ENCODE data around the gene GBP2. TPM values are rescaled to one million over a fixed set of nuclear protein-coding genes. Genes with fewer than 3 reads are reported as not detected.
A peak's percentile ranks its signal among the peaks of the same experiment; 100 is the strongest.
"Not testable (repeated sequence)": the region's sequence is repeated elsewhere in the genome, so short reads cannot be mapped to it uniquely, and the experiment has no call there.

GBP2 gene
- total RNA-seq, 1 donor: 88.9 TPM

DNA sequence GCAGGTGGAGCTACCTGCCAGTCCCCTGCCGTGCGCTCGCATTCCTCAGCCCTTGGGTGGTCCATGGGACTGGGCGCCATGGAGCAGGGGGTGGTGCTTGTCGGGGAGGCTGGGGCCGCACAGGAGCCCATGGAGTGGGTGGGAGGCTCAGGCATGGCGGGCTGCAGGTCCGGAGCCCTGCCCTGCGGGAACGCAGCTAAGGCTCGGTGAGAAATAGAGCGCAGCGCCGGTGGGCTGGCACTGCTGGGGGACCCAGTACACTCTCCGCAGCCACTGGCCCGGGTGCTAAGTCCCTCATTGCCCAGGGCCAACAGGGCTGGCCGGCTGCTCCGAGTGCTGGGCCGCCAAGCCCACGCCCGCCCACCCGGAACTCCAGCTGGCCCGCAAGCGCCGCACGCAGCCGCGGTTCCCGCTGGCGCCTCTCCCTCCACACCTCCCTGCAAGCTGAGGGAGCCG, 2.1 kb upstream of the GBP2 start:
- not testable (repeated sequence) for DNase-seq (ENCODE audit: low read depth in 2 of 3, low spot score in 2 of 3)

DNA sequence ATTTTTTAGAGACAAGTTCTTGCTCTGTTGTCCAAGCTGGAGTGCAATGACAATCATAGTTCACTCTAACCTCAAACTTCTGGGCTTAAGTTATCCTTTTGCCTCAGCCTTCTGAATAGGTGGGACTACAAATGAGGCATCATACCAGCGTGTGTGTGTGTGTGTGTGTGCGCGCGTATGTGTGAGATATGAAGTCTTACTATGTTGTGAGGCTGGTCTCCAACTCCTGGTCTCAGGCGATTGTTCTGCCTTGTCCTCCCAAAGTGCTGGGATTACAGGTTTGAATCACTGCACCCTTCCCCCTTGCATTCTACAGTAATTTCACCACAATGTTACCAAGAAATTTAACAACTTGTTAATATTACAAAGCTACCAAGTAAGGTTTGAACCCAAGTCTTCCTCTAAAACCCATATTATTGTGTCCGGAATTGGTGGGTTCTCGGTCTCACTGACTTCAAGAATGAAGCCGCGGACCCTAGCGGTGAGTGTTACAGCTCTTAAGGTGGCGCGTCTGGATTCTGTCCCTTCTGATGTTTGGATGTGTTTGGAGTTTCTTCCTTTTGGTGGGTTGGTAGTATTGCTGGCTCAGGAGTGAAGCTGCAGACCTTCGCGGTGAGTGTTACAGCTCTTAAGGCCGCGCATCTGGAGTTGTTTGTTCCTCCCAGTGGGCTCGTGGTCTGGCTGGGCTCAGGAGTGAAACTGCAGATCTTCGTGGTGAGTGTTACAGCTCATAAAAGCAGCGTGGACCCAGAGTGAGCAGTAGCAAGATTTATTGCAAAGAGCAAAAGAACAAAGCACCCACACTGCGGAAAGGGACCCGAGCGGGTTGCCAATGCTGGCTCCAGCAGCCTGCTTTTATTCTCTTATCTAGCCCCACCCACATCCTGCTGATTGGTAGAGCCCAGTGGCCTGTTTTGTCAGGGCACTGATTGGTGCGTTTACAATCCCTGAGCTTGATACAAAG, 970 bp upstream of the GBP2 start:
- DNase-seq (ENCODE audit: low read depth in 2 of 3, low spot score in 2 of 3): peak; percentile 23 to 86 (median 57)

DNA sequence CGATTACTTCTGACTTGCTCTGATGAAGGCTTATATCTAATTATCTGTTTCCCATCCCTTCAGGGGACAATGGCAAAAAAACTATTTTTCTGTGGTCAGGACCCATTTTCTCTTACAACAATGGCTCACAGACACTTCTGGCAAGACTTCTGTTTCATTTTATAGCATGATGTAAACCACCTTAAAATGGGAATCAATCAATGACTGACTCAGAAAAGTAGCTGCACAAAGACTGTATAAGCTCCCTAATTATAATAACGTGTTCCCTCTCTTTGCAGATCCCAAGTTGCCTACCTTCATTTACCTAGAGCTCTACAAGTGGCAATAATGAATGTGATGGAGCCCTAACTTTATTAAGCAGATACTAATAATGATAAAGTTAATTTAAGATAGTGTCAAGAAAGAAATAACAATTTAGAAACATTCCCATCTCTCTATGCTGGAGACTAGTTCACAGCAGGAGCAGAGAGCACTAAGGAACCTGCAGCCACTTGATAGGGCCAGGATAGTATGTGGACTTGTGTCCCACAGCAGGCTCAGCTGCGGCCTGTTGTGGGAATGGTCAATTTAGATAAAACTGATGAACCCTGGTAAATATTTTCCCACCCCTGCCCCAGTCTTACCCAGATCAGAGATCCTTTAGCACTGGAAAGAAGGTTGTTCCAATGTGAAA, 538 bp downstream of the GBP2 start:
- DNase-seq (ENCODE audit: low read depth in 2 of 3, low spot score in 2 of 3): no peak

DNA sequence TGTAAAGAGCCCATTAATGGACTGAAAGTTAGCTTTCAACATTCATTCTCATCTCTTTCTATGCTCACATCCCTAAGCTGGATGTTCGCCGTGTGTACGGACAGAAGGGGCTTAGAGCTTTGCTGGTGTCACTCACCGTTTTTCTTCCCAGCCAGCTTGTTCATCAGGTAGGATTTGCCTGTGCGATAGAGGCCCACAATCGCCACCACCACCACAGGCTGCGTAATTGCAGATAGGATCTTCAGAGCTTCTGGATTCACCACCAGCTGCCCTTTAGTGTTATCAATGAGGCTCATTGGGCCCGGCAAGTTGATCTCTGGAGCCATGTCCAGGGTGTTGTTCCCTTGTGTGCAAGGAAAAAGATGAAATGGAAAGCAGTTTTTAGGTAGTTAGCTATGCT, 4.3 kb downstream of the GBP2 start:
- no peak for DNase-seq (ENCODE audit: low read depth in 2 of 3, low spot score in 2 of 3)

DNA sequence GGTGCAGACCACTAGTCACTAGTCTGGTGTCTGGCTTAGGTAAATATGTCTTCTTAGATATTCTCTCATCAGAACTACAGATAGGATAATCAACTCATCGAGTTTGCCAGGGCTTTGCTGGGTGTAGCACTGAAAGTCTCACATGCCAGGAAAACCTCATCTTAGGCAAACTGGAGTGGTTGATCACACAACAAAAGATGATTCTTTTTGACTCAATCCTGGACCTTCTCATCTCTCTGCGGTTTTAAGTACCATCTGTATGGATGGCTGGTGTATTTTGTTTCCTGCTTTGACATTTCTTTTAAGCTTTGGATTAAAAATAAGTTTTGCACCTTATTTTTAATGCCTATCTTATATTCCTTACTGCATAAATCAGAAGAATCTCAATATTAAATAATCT, 11.3 kb downstream of the GBP2 start:
- no peak for DNase-seq (ENCODE audit: low read depth in 2 of 3, low spot score in 2 of 3)

DNA sequence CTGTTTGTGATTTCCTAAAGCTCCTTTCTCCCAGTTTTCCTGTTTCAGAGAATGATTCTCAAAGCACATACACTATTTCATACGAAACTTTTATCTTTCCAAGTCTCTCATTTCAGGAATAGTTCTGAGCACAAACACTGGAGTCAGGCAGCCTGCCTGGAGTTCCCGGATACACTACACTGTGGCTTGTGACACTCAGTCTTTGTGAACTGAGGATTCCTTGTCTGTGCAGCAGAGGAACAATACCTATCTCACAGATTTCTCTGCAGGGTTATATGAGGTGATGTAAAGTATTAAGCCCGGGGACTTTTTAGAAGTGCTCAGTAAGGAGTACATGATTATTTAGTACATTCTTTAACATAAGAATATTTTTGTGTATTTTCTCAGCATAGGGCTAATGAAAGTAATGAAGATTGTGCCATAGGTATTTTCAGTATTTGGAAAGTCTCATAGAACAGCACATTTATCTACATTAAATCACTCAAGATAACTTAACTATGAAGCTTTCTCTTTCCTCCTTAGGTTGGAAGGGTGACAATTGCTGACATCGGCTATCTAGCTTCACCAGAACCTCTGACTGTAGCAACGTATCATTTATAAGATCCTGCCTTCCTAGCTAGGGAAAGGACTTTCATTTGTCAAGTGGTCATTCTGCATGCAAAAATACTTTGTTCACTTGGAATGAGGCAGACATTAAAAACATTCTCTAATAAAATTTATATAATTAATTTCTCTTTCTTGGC, 12.9 kb downstream of the GBP2 start:
- no peak for DNase-seq (ENCODE audit: low read depth in 2 of 3, low spot score in 2 of 3)

DNA sequence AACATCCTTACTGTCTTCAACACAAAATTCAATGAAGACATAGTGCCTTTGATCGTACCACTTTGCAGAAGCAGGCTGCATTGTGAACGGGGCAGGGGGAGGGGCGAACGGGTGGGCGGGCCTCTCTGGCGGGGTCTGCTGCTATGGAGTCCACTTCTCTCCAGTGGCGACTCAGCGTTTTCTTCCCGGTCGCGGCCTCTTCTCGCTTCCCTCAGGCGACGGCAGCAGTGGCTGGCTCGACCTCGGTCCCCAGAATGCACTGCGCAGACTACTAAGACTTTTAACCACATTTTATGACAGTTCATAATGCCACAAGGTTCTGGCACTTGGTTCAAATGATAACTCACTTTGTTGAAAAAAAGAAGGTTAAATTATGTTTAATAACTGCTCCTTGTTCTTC, 21.2 kb downstream of the GBP2 start:
- no peak for DNase-seq (ENCODE audit: low read depth in 2 of 3, low spot score in 2 of 3)

DNA sequence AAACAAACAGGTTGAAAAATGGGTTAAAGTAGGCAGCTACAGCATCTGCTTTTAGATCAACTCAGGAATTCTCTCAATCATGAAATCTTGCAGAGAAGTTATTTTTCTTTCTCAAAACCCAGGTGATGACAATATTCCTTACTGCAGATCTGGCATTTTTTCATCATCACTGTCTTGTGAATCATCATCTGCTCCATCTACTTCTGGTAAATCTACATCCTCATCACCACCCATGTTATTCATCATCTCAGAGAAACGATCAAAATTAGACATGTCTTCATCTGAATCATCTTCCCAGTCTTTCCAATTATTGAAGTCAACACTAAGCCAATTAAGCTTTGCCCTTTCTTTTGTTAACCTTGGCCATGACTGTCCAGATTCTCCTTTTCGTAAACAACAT, 21.8 kb downstream of the GBP2 start:
- no peak for DNase-seq (ENCODE audit: low read depth in 2 of 3, low spot score in 2 of 3)

DNA sequence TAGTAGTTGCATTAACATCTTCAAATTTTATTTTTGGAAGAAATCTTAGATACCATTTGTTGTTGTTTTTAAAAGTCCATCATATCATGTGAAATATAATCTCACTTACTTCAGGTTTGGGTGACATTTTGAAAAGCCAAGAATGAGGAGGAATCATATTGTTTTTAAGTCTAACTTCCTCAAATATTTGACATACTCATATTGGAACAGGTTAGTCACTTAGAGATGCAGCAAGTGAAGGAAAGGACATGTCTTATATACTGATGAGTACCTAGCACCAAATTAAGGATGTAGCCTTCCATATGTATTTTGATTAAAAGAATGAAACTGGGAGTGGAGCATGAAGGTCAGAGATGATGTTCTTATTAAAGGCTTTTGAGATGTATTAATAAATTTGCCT, 23.9 kb downstream of the GBP2 start:
- no peak for DNase-seq (ENCODE audit: low read depth in 2 of 3, low spot score in 2 of 3)

DNA sequence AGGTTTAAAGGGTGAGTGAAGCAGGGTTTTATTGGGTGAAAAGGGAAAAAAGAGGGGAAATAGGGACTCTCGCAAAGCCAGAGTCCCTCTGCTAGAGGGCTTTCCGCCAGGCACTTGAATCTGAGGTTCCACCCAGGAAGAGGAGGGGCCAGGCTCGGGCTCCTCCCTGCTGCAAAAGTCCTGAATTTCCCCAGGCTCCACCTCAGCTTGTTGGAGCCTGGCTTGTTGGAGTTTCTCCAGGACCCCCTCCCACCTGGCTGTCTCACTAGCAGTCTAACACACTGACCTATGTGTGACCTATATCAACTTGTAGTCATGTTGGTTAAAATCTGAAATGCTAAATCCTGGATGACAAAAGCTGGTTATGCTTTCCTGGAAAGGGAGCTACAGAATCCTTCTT, 25.5 kb downstream of the GBP2 start:
- no peak for DNase-seq (ENCODE audit: low read depth in 2 of 3, low spot score in 2 of 3)

DNA sequence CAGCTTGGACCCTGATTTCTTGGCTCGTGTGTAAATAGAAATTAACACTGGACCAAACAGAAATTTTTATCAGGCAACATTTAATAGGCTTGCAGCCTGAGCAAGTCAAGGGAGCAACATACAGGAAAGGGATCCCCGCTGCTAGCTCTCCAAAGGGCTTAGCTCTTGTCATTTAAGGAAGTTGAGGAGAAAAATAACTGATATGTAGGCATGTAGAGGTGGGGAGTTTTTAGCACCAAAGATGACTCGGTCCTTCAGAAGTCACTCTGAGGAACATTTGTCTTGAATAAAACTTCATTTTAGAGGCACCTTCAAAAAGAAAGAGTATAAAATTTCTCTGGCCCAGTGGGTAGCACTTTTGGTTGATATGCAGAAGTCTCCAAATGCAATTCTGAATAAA, 27.1 kb downstream of the GBP2 start:
- DNase-seq (ENCODE audit: low read depth in 2 of 3, low spot score in 2 of 3): no peak

DNA sequence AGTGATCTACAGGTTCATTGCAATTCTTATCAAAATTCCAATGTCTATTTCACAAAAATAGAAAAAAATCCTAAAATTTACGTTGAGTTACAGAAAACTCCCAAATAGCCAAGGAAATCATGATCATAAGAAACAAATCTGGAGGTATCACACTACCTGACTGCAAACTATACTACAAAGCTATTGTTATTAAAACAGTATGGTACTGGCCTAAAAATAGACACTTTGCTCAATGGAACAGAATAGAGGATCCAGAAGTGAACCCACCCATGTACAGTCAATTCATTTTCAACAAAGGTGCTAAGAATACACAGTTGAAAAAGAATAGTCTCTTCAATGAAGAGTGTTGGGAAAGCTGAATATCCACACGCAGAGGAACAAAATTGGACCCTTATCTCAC, 30.2 kb downstream of the GBP2 start:
- DNase-seq (ENCODE audit: low read depth in 2 of 3, low spot score in 2 of 3): no peak

DNA sequence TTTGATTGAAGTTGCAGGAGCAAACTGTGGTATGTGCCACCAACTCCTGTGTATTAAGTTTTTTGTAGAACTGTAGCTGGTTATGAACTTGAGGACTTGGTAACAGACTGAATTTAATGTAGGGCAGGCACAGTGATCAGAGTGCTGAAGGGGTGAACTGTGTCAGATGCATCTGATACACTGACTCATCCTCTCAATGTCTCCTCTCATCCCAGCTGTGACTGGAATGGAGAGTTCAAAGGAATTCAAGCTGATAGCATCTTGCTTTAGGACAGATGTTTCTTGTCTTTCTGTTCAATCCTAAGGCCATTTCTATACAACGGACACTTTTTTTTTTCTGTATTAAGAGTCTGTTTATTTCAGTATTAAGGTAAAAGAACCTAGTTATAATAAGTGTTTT, 36.0 kb downstream of the GBP2 start:
- DNase-seq (ENCODE audit: low read depth in 2 of 3, low spot score in 2 of 3): no peak

DNA sequence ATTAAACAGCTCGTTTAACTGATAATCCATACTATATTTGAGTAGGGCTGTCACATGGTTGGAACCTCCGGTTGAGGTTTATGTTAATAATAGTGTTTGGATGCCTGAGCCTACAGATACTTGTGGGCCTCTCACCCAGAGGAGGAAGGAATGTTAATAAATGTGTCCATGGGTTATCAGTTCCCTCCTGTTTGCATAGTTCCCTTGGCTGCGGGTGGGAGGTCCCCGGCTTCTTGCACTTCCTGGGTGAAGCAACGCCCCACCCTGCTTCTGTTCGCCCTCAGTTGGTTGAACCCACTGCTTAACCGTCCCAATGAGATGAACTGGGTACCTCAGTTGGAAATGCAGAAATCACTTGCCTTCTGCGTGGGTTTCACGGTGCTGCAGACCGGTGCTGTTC, 37.3 kb downstream of the GBP2 start:
- no peak for DNase-seq (ENCODE audit: low read depth in 2 of 3, low spot score in 2 of 3)

DNA sequence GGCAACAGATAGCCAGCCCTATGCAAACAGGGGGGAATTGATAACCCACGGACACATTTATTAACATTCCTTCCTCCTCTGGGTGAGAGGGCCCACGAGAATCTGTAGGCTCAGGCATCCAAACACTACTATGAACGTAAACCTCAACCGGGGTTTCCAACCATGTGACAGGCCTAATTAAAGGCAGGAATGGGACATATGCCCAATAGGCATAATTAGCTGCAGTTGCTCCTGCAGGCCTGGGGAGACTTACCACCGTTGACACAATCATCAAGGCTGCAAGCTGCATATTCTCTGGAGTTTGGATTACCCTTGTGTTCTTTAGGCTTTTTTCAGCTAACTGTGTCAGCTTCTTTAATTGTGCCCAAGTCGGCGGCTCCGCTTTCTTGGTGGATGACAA, 38.7 kb downstream of the GBP2 start:
- no peak for DNase-seq (ENCODE audit: low read depth in 2 of 3, low spot score in 2 of 3)

DNA sequence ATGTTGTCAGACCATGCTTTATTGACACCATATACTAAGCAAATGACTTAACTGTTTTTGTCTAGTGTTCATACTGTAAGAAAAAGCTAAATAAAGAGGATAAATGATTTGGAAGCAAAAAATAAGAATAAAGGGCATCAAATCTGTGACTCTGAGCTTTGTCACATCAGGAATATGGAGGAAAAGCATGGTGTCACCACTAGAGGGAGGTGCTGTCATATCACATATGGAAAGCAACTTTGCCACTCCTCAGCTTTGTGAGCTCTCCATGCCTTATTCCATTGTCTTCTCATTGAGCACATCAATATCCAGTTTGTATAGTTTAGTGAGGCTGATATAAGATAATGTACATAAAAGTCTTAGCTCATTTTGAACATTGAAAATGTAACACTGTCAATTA, 40.1 kb downstream of the GBP2 start:
- peak; percentile 37 to 65 (median 41) for DNase-seq (ENCODE audit: low read depth in 2 of 3, low spot score in 2 of 3)

DNA sequence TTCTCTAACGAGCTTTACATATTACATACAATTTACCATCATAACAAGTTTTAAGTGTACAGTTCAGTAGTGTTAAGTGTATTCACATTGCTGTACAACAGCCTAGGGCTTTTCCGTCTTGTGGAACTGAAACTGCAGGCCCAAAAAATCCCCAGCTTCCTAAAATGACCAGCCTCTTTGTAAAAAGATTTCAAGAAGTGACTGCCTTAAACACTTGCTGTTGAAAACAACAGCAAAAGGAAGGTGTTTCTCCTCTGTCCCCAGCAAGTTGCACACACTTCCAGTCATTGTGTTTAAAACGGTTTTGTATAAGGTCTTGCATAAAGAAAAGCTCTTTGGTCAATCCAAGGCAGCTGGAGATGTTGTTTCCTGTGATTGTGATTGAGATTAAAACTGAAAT, 44.9 kb downstream of the GBP2 start:
- DNase-seq (ENCODE audit: low read depth in 2 of 3, low spot score in 2 of 3): no peak

DNA sequence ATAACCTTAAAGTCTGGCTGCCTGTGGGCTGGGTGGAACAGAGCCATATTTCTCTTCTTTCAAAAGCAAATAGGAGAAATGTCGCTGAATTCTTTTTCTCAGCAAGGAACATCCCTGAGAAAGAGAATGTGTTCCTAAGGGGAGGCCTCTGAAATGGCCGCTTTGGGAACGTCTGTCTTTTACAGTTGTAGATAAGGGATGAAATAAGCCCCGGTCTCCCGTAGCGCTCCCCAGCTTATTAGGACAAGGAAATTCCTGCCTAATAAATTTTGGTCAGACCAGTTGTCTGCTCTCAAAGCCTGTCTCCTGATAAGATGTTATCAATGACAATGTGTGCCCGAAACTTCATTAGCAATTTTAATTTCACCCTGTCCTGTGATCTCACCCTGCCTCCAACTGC, 45.8 kb downstream of the GBP2 start:
- DNase-seq (ENCODE audit: low read depth in 2 of 3, low spot score in 2 of 3): not testable (repeated sequence)

DNA sequence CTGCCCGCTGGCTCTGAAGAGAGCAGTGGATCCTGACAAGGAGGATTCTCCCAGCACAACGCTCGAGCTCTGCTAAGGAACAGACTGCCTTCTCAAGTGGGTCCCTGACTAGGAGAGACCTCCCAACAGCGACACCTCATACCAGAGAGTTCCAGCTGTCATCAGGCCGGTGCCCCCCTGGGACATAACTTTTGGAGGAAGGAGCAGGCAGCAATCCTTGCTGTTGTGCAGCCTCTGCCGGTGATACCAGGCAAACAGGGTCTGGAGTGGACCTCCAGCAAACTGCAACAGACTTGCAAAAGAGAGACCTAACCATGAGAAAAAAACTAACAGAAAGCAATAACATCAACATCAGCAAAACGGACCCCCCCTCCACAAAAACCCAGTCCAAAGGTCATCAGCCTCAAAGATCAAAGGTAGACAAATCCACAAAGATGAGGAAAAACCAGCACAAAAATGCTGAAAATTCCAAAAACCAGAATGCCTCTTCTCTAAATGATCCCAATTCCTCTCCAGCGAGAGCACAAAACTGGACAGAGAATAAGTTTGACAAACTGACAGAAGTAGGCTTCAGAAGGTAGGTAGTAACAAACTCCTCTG, 53.3 kb downstream of the GBP2 start:
- not testable (repeated sequence) for DNase-seq (ENCODE audit: low read depth in 2 of 3, low spot score in 2 of 3)

DNA sequence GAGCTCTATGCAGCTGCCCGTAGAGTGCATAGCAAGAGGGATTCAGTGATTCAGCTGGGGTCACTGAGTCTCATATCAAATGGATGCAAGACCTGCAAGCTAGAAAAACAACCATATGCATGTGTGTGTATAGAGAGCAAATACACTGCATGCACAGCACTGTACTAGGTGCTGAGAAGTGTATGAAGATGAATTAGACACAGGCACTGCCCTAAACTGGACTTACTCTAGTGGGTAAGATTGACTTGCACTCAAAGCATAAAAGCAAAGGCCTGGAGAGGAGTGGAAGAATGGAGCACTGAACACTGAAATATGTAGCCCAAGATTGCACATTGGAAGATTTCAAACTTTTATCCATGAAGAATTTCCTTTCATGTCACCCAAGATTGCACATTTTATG, 55.4 kb downstream of the GBP2 start:
- no peak for DNase-seq (ENCODE audit: low read depth in 2 of 3, low spot score in 2 of 3)

DNA sequence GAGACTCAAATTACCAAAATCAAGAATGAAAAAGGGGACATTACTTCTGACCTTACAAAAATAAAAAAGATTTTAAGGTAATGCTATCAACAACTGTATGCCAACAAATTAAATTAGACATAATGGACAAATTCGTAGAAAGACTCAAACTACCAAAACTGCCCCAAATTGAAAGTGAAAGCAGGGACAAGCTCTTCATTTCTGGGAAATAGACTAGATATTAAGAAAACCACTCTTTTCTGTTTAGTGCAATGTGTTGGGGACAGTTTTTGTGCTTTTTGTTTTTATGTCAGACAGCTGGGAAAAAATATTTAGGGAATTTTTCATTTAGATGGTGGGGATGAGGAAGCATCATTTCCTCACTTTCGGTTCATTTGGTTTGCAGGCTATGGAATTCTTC, 56.0 kb downstream of the GBP2 start:
- peak in 2 of 3 donors; percentile 19 to 42 for DNase-seq (ENCODE audit: low read depth in 2 of 3, low spot score in 2 of 3)

Data from hematopoietic multipotent progenitor cell (in vitro differentiated cells).